Loucy (cell line): ENCODE results near the gene CLEC1A.

Source experiments
- H2AFZ ChIP-seq: fragments of 200-600 bp; sonication (generic); 2 replicates; pipeline ENCODE4 v1.6.0; 2016; ENCODE audit warnings: antibody characterized with exemption, mild to moderate bottlenecking, low read length, moderate library complexity
- H3F3A ChIP-seq: fragments of 200-600 bp; 2 replicates; pipeline ENCODE4 v1.6.0; 2016; ENCODE audit warnings: antibody characterized with exemption, low read depth, mild to moderate bottlenecking
- H3K27me3 ChIP-seq: fragments of 200-600 bp; sonication (generic); 2 replicates; pipeline ENCODE4 v1.6.1; 2014; ENCODE audit warnings: low read length, mild to moderate bottlenecking; ENCODE audit not compliant: insufficient read depth, poor library complexity, severe bottlenecking
- H3K36me3 ChIP-seq: fragments of 200-600 bp; sonication (generic); 2 replicates; pipeline ENCODE4 v1.6.1; 2016; ENCODE audit warnings: low read length; ENCODE audit not compliant: insufficient read depth
- H3K4me1 ChIP-seq: fragments of 200-600 bp; sonication (generic); 2 replicates; pipeline ENCODE4 v1.5.1; 2014; ENCODE audit warnings: low read length, mild to moderate bottlenecking; ENCODE audit not compliant: insufficient read depth, poor library complexity, severe bottlenecking
- H3K4me2 ChIP-seq: fragments of 200-600 bp; sonication (generic); 2 replicates; pipeline ENCODE4 v1.6.0; 2014; ENCODE audit warnings: antibody characterized with exemption, low read length, low read depth, mild to moderate bottlenecking; ENCODE audit not compliant: poor library complexity, severe bottlenecking
- H3K4me3 ChIP-seq: fragments of 200-600 bp; sonication (generic); 2 replicates; pipeline ENCODE4 v1.5.1; 2014; ENCODE audit warnings: low read length, mild to moderate bottlenecking, mixed read lengths; ENCODE audit not compliant: poor library complexity, severe bottlenecking
- H3K79me2 ChIP-seq: fragments of 200-600 bp; sonication (generic); 2 replicates; pipeline ENCODE4 v1.6.1; 2014; ENCODE audit warnings: low read length; ENCODE audit not compliant: insufficient read depth
- H3K9ac ChIP-seq: fragments of 200-600 bp; sonication (generic); 2 replicates; pipeline ENCODE4 v1.6.0; 2014; ENCODE audit warnings: mild to moderate bottlenecking, low read depth, low read length, moderate library complexity; ENCODE audit not compliant: poor library complexity, severe bottlenecking
- H3K9me2 ChIP-seq: fragments of 200-600 bp; sonication (generic); replicated peaks from 2 replicates; pipeline ENCODE4 v1.6.1; 2016; ENCODE audit warnings: low read depth, low read length, mixed read lengths
- H3K9me3 ChIP-seq: fragments of 200-600 bp; sonication (generic); 2 replicates; pipeline ENCODE4 v1.6.1; 2014; ENCODE audit warnings: mild to moderate bottlenecking, antibody characterized with exemption, low read length, low read depth; ENCODE audit not compliant: insufficient read depth
- H4K20me1 ChIP-seq: fragments of 200-600 bp; sonication (generic); 2 replicates; pipeline ENCODE4 v1.6.0; 2014; ENCODE audit warnings: antibody characterized with exemption, low read length, mild to moderate bottlenecking; ENCODE audit not compliant: insufficient read depth, poor library complexity, severe bottlenecking
- EZH2phosphoT487 ChIP-seq: fragments of 200-600 bp; IDR thresholded peaks from 2 replicates; pipeline ENCODE4 v1.6.1; 2018; ENCODE audit warnings: antibody characterized with exemption, mild to moderate bottlenecking, moderate library complexity, borderline replicate concordance
- TF ChIP-seq, protein P1 (sequence below): fragments of 200-600 bp; sonication (generic); conservative IDR thresholded peaks from 2 replicates; pipeline ENCODE4 v1.5.1; 2014; ENCODE audit warnings: mild to moderate bottlenecking, antibody characterized with exemption, low read length

CLEC1A gene, protein sequence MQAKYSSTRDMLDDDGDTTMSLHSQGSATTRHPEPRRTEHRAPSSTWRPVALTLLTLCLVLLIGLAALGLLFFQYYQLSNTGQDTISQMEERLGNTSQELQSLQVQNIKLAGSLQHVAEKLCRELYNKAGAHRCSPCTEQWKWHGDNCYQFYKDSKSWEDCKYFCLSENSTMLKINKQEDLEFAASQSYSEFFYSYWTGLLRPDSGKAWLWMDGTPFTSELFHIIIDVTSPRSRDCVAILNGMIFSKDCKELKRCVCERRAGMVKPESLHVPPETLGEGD

GRCh38 chr12:10098791-10099190 lies at the start of gene CLEC1A:
TSS of gene CLEC1A (minus strand) at chr12:10098985. CDS start at chr12:10098922, 63 bp downstream.
- H3K4me3 ChIP-seq = no peak within 1 kb of the TSS
- TF ChIP-seq, protein P1, sequence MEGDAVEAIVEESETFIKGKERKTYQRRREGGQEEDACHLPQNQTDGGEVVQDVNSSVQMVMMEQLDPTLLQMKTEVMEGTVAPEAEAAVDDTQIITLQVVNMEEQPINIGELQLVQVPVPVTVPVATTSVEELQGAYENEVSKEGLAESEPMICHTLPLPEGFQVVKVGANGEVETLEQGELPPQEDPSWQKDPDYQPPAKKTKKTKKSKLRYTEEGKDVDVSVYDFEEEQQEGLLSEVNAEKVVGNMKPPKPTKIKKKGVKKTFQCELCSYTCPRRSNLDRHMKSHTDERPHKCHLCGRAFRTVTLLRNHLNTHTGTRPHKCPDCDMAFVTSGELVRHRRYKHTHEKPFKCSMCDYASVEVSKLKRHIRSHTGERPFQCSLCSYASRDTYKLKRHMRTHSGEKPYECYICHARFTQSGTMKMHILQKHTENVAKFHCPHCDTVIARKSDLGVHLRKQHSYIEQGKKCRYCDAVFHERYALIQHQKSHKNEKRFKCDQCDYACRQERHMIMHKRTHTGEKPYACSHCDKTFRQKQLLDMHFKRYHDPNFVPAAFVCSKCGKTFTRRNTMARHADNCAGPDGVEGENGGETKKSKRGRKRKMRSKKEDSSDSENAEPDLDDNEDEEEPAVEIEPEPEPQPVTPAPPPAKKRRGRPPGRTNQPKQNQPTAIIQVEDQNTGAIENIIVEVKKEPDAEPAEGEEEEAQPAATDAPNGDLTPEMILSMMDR = no peak
- H4K20me1 ChIP-seq = no peaks in the 10 kb centered on the region
- H3K27me3 ChIP-seq = no peaks in the 10 kb centered on the region
- H3K4me2 ChIP-seq = no peak within 1 kb of the TSS
- no peaks in the 10 kb centered on the region for H3K9me2 ChIP-seq
- no peaks in the 10 kb centered on the region for H3K36me3 ChIP-seq
- no peaks in the 10 kb centered on the region for H3K9me3 ChIP-seq
- H3K79me2 ChIP-seq = no peaks in the 10 kb centered on the region
- H3K4me1 ChIP-seq = peaks cover 12% of the 10 kb centered on the region
- H3K9ac ChIP-seq = no peak within 1 kb of the TSS
- H3F3A ChIP-seq = no peaks in the 10 kb centered on the region
- no peak within 1 kb of the TSS for H2AFZ ChIP-seq

DNA sequence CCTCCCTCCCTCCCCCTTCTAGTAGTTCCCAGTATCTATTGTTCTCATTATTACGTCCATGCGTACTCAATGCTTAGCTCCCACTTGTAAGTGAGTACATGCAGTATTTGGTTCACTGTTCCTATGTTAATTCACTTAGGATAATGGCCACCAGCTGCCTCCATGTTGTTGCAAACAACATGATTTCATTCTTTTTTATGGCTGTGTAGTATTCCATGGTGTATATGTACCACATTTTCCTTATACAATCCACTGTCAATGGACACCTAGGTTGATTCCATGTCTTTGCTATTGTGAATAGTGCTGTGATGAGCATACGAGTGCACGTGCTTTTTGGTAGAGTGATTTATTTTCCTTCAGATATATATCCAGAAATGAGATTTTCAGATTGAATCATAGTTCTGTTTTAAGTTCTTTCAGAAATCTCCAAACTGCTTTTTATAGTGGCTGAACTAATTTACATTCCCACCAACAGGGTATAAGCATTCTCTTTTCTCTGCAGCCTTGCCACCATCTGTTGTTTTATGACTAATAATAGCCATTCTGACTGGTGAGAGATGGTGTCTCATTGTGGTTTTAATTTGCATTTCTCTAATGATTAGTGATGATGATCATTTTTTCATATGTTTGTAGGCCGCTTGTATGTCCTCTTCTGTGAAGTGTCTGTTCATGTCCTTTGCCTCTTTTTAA lies 49.1 kb upstream of the CLEC1A start:
- H3K4me2 ChIP-seq = no peak overlapping the region

GRCh38 chr12:10142976-10143589 lies 44.3 kb upstream of the CLEC1A start:
- H3K4me3 ChIP-seq = no peak overlapping the region
- H3K9me3 ChIP-seq = no peaks in the 10 kb centered on the region
- H3K4me2 ChIP-seq = no peak overlapping the region
- TF ChIP-seq EZH2phosphoT487 = no peak
- TF ChIP-seq, protein P1 = no peak
- no peaks in the 10 kb centered on the region for H3K36me3 ChIP-seq
- H3K27me3 ChIP-seq = no peaks in the 10 kb centered on the region
- no peak overlapping the region for H2AFZ ChIP-seq
- no peaks in the 10 kb centered on the region for H3K9me2 ChIP-seq
- no peaks in the 10 kb centered on the region for H3F3A ChIP-seq
- H4K20me1 ChIP-seq = no peaks in the 10 kb centered on the region
- H3K9ac ChIP-seq = no peak overlapping the region
- no peaks in the 10 kb centered on the region for H3K4me1 ChIP-seq
- no peaks in the 10 kb centered on the region for H3K79me2 ChIP-seq

More for the DNA sequence above, 49.1 kb upstream of the CLEC1A start:
- no peaks in the 10 kb centered on the region for H3K4me1 ChIP-seq
- H3K4me3 ChIP-seq = no peak overlapping the region
- H4K20me1 ChIP-seq = no peaks in the 10 kb centered on the region
- no peaks in the 10 kb centered on the region for H3F3A ChIP-seq
- no peaks in the 10 kb centered on the region for H3K27me3 ChIP-seq
- no peak overlapping the region for H3K9ac ChIP-seq
- no peaks in the 10 kb centered on the region for H3K9me3 ChIP-seq
- H3K9me2 ChIP-seq = no peaks in the 10 kb centered on the region
- no peaks in the 10 kb centered on the region for H3K36me3 ChIP-seq
- H2AFZ ChIP-seq = no peak overlapping the region
- TF ChIP-seq, protein P1 = no peak
- no peak for TF ChIP-seq EZH2phosphoT487
- H3K79me2 ChIP-seq = no peaks in the 10 kb centered on the region
